Stimulated activated CD8-positive, alpha-beta memory T cell treated with anti-CD3 and anti-CD28 coated beads, Interleukin-4, amount 100 ng/mL, for 48 hours (primary cell): ENCODE measurements around the gene SPTBN1.

Source experiments
- DNase-seq: peaks from one replicate; pipeline ENCODE4 v3.0.0-alpha.2; 2020

Gene SPTBN1

GRCh38 chr2:54615832-54616534 is 159.9 kb downstream of the SPTBN1 start:
- DNase-seq = no peak

GRCh38 chr2:54617409-54617808 is 161.3 kb downstream of the SPTBN1 start:
- no peak for DNase-seq

- DNase-seq = no peak
Measured at GRCh38 chr2:54618646-54619565, 162.8 kb downstream of the SPTBN1 start.

GRCh38 chr2:54619660-54620231 is 163.6 kb downstream of the SPTBN1 start:
- no peak for DNase-seq

GRCh38 chr2:54620948-54621347 is 164.8 kb downstream of the SPTBN1 start:
- DNase-seq = no peak

GRCh38 chr2:54624591-54625071 is 168.5 kb downstream of the SPTBN1 start:
- DNase-seq = no peak

- DNase-seq = no peak
Measured at GRCh38 chr2:54626131-54626530, 170.0 kb downstream of the SPTBN1 start.

- no peak for DNase-seq
Measured at GRCh38 chr2:54626884-54627283, 170.8 kb downstream of the SPTBN1 start.

GRCh38 chr2:54627973-54628372 is 171.8 kb downstream of the SPTBN1 start:
- DNase-seq = no peak

- DNase-seq = no peak
Measured at GRCh38 chr2:54628418-54628817, 172.3 kb downstream of the SPTBN1 start.

GRCh38 chr2:54628957-54629356 is 172.8 kb downstream of the SPTBN1 start:
- DNase-seq = no peak

- DNase-seq = no peak
Measured at GRCh38 chr2:54629390-54629789, 173.3 kb downstream of the SPTBN1 start.

GRCh38 chr2:54629914-54630857 is 174.1 kb downstream of the SPTBN1 start:
- DNase-seq = peak; percentile 40

- DNase-seq = no peak
Measured at GRCh38 chr2:54630858-54631497, 174.9 kb downstream of the SPTBN1 start.

GRCh38 chr2:54631755-54632154 is 175.6 kb downstream of the SPTBN1 start:
- DNase-seq = no peak

GRCh38 chr2:54632733-54633692 is 176.9 kb downstream of the SPTBN1 start:
- no peak for DNase-seq

- no peak for DNase-seq
Measured at GRCh38 chr2:54634021-54634420, 177.9 kb downstream of the SPTBN1 start.

- DNase-seq = no peak
Measured at GRCh38 chr2:54634564-54635511, 178.7 kb downstream of the SPTBN1 start.

- DNase-seq = no peak
Measured at GRCh38 chr2:54635554-54636152, 179.5 kb downstream of the SPTBN1 start.
